ENCODE measurements around the gene PCP2. TPM values are rescaled to one million over a fixed set of nuclear protein-coding genes. Genes with fewer than 3 reads are reported as not detected.
"Not testable (repeated sequence)": the region's sequence is repeated elsewhere in the genome, so short reads cannot be mapped to it uniquely, and the experiment has no call there.

Gene PCP2
- polyA plus RNA-seq, 1 donor = not detected

- DNase-seq (ENCODE audit: low read depth) = no peak
Observed at GRCh38 chr19:7661744-7662538, 28.4 kb upstream of the PCP2 start.

GRCh38 chr19:7658219-7658686, 24.7 kb upstream of the PCP2 start:
- DNase-seq (ENCODE audit: low read depth) = no peak

DNA sequence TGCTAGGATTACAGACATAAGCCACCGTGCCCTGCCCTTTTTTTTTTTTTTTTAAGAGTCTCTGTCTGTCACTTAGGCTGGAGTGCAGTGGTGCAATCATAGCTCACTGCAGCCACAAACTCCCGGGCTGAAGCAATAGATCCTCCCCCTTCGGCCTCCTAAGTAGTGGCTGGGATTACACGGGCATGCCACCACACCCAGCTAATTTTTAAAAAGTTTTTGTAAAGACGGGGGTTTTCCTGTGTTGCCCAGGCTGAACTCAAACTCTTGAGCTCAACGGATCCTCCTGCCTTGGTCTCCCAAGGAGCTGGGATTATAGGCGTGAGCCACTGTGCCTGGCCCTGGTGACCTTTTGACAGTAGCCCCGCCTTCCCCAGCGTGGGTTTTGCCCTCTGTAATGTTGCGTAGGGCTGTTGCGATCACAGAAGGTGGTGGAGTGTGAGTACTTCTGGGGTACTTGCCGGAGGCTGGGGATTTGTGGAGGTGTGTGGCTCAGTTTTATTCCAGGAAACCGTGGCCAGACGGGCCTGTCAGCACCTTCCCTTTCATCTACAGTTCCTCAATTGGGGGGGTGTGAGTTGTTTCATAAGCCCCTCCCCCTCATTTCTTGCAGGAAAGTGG, 23.7 kb upstream of the PCP2 start:
- DNase-seq (ENCODE audit: low read depth) = no peak

GRCh38 chr19:7655581-7655980, 22.1 kb upstream of the PCP2 start:
- no peak for DNase-seq (ENCODE audit: low read depth)

DNA sequence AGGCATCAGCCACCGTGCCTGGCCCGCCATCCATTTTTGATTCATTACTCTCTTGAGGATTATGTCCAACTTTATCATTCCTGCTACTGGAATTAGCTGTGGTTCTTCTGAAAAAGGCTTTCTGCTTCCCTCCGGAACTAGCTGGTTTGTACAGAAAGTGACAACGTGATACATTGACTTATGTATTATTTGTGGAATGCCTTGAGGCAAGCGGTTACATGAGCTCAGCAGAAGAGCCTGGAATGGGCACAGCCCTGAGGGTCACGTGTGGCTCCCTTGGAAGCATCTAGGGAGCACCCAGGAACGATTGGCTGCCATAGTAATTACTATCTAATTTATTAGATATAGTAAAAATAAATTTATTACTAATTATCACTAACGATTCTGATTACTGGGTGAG, 20.9 kb upstream of the PCP2 start:
- DNase-seq (ENCODE audit: low read depth) = no peak

DNA sequence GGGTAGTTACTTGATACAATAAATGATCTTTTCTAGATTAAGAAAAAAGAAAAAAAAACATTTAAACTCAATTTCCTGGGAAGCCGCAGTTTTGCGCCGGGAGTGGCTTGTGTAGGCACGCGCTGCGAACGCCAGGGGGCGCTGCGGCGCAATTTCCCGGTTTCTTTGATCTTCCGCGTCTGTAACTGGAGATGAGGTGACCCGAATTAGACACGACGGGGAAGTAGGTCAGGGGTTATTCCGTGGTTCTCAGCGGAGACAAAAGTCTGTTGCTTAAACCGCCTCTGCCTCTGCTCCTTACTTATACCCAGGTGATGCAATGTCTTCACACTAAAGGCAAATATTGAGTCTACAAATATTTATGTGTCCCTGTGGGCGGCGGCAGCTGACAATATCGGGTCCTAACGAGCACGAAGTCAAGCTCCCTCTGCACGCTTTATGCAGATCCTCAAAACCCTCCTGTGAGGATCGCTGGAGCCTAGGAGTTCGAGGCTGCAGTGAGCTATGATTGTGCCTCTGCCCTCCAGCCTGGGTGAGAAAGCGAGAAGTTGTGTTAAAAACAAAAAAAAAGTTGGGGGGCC, 18.6 kb upstream of the PCP2 start:
- DNase-seq (ENCODE audit: low read depth) = peak; percentile 52

- no peak for DNase-seq (ENCODE audit: low read depth)
Observed at GRCh38 chr19:7650148-7650547, 16.6 kb upstream of the PCP2 start.

DNA sequence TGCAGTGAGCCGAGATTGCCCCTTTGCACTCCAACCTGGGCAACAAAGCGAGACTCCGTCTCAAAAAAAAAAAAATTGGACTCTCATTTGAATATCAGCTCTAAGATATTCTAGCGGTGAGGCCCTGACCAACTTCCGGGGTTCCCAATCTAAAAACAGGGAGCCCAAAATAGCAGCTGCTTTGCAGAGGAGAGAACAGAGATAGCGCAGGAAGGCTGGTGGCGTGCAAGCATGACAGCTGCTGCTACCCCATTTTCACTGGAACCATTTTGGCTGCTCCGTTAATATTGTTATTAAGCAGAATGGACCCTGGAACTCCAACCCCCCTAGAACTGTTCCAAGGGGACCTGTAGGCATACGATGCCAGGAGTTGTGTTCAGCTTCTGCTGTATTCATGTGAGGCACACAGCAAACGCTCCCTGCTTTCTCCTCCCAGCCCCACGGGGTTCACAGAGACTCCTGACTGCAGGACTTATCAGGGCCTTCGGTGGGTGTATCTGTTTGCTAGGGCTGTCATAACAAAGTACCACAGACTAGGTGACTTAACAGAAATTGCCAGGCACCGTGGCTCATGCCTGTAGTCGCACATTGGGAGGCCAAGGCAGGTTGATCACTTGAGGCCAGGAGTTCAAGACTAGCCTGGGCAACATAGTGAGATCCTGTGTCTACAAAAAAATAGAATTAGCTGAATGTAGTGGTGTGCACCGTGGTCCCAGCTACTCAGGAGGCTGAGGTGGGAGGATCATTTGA, 14.9 kb upstream of the PCP2 start:
- DNase-seq (ENCODE audit: low read depth) = no peak

DNA sequence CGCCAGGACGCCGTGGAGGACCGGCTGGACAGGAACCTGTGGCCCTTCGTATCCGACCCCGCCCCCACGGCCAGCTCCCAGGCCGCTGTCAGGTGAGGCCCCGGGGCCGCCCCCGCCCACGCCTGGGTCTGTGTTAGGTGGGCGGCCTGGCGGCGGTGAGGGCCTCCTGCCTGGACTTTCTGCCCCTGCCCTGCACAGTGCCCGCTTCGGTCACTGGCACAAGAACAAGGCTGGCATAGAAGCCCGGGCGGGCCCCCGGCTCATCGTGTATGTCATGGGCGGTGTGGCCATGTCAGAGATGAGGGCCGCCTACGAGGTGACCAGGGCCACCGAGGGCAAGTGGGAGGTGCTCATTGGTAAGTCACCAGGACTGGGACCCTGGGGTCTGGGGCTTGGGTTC, 13.6 kb upstream of the PCP2 start:
- no peak for DNase-seq (ENCODE audit: low read depth)

GRCh38 chr19:7646426-7646700, 12.8 kb upstream of the PCP2 start:
- DNase-seq (ENCODE audit: low read depth) = no peak

DNA sequence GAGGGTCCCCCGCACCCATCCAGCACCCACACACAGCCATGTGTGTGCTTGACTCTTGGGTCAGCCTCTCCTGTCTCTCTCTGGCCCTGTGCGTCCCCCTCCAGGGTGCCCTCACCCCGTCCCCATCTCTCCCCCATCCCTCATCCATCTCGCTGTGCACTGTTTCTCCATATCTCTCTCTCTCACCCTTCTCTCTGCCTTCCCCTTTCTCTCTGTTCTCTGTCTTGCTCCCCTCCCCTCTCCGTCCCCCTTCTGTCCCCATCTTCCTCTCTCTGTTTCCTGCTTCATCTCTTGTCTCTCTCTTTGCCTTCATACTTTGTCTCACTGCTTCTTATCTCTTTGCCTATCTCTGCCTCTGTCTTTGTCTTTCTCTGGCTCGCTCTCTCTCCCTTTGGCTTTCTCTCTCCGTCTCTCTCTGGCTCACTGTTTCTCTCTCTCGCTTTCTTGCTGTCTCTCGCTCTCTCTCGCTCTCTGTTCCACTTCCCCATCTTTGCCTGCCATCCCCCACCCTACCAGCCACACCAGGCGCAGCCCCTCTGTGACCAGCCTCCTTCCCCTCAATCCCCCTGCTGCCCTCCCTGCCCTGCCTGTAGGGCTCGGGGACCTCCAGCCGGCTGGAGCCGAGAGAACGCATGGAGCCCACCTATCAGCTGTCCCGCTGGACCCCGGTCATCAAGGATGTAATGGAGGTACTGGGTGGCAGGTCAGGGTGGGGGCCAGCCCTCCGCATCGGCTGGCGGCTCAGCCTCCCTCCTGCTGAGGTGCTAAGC, 12.3 kb upstream of the PCP2 start:
- no peak for DNase-seq (ENCODE audit: low read depth)

DNA sequence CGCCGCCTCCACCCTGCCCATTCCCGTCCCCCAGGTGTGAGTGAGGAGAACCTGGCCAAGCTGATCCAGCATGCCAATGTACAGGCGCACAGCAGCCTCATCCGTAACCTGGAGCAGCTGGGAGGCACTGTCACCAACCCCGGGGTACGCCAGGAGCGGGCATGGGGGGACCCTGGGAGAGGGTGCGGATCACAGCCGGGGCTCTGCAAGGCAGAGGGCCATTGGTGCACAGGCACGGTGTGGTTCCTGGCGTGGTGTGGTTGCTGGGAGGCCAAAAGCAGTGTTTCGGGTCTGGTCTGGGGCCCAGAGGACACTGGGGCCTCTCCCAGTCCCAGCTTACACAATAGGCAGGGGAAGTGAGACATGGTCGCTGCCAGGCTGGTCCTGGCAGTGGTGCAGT, 11.6 kb upstream of the PCP2 start:
- no peak for DNase-seq (ENCODE audit: low read depth)

GRCh38 chr19:7644550-7644877, 11.0 kb upstream of the PCP2 start:
- no peak for DNase-seq (ENCODE audit: low read depth)

- DNase-seq (ENCODE audit: low read depth) = not testable (repeated sequence)
Observed at GRCh38 chr19:7643629-7644549, 10.4 kb upstream of the PCP2 start.

GRCh38 chr19:7643031-7643415, 9.5 kb upstream of the PCP2 start:
- no peak for DNase-seq (ENCODE audit: low read depth)

- no peak for DNase-seq (ENCODE audit: low read depth)
Observed at GRCh38 chr19:7642295-7643030, 8.9 kb upstream of the PCP2 start.

- no peak for DNase-seq (ENCODE audit: low read depth)
Observed at GRCh38 chr19:7641290-7642276, 8.1 kb upstream of the PCP2 start.

DNA sequence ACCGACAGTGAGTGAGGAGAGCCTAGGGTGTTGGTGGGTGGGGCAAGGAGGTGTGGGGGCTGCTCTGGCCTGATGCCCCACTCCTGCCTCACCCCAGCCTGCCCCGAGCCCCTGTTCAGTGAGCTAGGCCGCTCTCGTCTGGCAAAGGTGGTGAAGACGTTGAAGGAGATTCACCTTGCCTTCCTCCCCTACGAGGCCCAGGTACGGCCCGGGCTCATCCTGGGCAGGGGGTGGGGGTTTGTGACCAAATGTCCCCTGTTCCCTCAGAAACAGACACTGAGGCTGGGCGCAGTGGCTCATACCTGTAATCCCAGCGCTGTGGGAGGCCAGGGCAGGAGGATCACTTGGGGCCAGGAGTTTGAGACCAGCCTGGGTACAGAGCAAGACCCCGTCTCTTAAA, 7.3 kb upstream of the PCP2 start:
- no peak for DNase-seq (ENCODE audit: low read depth)

DNA sequence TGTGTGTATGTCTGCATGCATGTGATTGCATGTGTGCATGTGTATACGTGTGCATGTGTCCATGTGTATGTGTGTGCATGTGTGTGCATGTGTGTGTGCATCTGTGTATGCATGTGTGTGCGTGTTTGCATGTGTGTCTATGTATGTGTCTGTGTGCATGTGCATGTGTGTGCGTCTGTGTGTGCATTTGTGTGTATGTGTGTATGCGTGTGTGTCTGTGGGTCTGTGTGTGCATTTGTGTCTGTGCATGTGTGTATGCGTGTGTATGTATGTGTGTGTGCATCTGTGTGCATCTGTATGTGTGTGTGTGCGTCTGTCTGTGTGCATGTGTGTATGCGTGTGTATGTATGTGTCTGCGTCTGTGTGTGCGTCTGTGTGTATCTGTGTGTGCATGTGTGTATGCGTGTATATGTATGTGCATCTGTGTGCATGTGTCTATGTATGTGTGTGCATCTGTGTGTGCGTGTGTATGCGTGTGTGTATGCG, 6.4 kb upstream of the PCP2 start:
- DNase-seq (ENCODE audit: low read depth) = no peak

Data from forelimb muscle (tissue), 1 donor.